Medulla oblongata (tissue), 1 donor: ENCODE results near the gene DPF1.

Experiments used
- DNase-seq: peaks from one replicate; pipeline ENCODE4 v3.0.0-alpha.2; 2015; ENCODE audit errors: extremely low spot score

Gene DPF1

DNA sequence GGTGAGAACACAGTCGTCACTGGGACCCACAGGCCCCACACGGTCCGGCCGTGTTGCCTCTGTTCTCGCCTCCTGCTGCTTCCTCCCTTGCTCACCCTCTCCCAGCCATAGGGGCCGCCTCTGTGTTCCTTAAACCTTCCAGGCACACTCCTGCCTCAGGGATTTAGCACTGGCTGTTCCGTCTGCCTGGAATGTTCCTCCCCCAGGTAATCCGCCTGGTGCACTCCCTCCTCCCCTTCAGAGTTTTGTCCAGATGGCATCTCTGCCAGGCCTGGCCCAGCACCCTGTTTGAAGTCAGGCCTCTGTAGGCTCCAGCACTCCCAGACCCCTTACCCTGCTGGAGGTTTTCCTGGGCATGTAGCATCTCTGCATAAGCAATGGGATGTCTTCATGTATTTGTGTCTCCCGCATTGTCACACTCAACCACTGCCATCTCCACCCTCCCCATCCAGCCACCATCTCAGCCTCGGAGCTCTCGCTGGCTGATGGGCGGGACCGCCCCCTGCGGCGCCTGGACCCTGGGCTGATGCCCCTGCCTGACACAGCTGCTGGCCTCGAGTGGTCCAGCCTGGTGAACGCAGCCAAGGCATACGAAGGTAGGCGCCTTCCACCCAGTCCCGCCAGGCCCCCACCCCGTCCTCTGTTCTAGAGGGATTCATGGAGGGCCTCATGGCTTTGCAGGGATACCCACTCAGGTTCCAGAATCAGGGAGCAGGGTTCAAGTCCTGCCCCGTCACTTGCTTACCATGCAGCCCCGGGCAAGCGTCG is 25.9 kb downstream of the DPF1 start:
- no peak for DNase-seq

DNA sequence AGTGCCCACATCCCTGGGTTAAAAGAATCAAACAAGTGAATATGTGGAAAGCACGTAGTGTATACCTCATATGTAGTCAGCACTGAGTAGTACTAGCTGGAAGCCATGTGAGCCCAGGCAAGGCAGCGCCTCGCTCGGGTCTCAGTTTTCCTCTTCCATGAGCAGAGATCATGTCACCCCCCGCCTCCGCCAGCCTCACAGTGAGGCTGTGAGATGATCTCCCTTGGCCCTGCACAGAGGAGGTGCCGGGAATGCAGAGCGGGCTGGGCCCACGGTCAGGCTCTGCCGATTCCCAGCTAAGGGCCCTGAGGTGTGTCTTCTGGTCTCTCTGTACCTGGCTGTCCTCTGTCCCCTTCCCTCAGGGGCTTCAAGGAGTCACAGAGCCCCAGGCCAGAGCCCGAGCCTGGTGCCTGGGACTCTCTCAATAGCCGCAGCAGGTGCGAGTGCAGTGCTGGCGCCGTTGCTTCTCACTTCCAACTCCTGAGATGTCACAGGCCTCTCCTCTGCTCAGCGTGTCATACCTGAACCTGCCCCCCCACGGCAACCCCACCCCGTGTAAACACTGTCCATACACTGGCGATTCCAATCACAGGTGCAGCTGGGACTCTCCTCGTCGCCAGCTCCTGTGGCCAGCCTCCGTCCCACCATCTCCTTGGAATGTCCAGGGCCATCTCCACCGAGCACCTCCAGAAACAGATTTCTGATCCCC is 26.9 kb downstream of the DPF1 start:
- DNase-seq = no peak

DNA sequence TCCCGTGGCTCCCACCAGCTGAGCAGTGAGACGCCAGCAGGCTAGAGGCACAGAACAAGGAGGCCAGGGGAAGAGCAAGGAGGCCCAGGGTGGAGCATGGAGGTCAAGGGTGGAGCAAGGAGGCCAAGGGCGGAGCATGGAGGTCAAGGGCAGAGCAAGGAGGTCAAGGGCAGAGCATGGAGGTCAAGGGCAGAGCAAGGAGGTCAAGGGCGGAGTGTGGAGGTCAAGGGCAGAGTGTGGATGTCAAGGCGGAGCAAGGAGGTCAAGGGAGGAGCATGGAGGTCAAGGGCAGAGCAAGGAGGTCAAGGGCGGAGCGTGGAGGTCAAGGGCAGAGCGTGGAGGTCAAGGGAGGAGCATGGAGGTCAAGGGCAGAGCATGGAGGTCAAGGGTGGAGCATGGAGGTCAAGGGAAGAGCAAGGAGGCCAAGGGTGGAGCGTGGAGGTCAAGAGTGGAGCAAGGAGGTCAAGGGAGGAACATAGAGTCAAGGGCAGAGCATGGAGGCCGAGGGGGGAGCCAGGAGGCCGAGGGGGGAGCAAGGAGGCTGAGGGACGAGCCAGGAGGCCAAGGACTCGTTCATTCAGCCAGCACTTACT is 27.7 kb downstream of the DPF1 start:
- no peak for DNase-seq

DNA sequence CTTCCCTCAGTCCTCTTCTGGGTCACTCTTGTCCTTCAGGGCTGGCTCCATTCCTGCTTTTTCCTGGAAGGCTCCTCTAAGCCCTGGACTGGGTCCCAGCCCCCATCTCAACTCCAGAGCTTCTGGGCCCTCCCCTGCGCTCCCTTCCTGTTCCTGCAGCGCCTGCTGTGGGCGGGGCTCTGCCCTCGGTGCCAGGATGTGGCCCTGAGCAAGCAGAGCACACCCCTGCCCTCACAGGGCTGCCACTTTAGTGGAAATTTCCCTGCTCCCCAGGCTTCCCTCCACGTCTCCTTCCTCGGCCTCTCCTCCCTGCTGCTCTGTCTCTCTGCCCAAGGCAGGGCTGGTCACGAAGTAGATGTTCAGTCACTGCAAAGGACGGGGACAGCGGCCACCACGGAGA is 28.8 kb downstream of the DPF1 start:
- DNase-seq = no peak

DNA sequence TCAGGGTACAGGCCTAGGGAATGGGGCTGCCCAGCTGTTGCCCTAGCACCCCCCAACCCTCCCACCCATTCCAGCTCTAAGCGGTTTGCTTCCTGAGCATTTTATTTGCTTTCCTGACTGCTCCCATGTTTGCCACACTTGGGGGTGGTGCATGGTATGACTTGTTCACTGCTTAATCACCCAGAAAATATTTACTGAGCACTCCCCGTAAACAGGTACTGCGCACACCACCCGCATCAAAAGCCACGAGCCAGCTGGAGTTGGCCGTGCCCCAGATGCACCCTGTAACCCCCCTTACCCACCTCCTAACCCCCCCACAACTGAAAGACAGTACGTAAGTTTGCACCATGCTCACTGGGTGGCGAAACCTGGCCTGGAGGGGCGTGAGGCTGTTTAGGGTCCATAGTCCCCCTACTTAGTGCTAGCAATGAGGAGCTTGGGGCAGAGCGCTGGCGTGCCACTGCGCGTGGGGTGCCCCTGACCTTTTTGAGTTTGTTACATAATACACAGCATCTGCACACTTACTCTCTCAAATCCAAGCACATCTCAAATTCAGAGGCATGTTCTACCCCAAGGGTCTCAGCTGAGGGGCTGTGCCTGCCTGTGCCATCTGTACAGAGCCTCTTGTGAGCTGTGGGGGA is 29.8 kb downstream of the DPF1 start:
- DNase-seq = no peak

DNA sequence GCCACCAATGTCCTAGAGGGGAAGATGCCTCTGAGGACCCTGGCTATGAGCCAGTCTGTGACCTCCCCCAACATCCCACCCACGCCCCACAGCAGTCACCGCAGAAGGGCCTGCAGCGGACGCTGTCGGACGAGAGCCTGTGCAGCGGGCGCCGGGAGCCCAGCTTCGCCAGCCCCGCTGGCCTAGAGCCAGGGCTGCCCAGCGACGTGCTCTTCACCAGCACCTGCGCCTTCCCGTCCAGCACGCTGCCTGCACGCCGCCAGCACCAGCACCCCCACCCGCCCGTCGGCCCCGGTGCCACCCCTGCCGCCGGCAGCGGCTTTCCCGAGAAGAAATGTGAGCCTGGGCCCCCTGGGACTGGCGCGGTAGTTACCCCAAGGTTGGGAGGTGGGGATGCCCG is 30.6 kb downstream of the DPF1 start:
- no peak for DNase-seq

DNA sequence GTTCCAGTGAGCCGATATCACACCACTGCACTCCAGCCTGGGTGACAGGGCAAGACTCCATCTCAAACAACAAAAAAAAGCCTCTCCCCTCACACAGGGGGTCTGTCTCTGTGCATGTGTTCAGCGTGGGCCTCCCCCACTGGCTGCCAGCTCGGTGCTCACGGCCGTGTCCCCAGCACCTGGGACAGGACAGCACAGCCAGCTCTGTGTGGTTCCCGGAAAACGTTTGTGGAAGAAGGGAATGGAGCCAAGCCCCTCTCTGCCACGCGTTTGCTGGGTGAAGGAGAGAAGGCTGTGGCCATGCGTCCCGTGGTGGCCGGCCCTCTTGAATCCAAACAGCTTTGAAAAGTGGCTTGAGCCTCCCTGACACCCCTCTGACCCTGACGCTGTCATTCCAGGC is 32.3 kb downstream of the DPF1 start:
- DNase-seq = no peak

DNA sequence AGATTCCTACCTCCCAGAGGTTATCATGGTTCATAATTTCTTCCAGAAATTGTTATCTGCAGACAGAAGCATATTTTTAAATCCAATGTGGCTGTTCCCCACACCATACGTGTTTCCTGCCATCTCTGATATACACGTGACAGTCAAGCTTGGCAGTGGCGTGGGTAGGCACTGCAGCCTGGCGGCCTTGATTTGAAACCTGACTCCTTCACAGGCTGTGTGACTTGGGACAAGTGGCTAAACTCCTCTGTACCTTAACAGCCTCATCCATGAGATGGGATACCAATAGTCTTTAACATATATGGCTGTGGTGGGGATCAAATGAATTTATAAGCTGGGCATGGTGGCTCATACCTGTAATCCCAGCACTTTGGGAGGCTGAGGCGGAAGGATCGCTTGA is 33.2 kb downstream of the DPF1 start:
- no peak for DNase-seq

DNA sequence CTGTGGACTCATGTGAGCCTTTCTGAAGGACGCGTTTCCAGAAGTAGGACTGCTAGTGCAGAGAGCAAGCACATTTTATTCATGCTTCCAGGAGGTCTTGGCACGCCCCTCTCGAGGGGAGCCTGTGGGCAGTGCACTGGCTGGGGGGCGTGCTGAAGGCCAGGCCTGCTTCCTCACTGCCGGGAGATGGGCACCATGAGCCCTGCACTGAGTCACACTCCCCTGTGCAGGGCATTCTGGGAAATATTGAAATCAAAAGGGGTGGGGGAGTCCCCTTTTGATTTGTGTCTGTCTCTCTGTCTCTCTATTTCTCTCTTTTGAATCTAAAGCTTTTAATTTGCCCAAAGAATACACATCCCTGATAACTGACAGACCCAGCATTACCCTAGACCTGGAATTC is 34.0 kb downstream of the DPF1 start:
- no peak for DNase-seq

DNA sequence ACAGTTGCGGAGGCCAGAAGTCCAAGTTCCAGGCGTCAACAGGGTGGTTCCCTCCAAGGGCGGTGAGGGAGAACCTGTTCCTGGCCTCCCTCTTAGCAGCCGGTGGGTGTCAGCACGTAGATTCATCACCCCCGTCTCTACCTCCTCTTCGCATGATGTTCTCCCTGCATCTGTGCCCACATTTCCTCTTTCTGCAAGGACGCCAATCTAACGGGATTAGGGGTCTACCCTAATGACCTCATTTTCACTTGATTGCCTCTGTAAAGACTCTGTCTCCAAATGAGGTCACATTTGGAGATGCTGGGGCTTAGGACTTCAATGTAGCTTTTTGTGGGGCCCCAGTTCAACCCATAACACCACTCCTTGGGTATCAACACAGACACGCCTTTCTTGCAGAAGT is 38.5 kb downstream of the DPF1 start:
- DNase-seq = no peak

DNA sequence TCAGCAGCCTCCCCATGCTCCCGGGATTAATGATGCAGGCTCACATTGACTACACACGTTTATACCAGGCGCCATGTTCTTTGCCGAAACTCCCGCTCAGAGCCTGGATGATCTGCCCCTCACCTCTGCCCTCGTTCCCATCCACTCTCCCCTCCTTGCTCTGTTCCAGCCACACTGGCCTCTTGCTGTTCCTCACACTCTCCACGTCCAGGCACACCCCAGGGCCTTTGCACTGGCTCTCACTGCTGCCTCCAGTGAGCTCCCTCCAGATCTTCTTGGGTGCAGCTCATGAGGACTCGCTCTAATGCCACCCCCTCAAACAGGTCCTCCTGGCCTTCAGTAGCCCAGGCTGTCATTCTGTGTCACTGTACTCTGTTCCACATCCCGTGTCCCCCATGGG is 39.2 kb downstream of the DPF1 start:
- no peak for DNase-seq

DNA sequence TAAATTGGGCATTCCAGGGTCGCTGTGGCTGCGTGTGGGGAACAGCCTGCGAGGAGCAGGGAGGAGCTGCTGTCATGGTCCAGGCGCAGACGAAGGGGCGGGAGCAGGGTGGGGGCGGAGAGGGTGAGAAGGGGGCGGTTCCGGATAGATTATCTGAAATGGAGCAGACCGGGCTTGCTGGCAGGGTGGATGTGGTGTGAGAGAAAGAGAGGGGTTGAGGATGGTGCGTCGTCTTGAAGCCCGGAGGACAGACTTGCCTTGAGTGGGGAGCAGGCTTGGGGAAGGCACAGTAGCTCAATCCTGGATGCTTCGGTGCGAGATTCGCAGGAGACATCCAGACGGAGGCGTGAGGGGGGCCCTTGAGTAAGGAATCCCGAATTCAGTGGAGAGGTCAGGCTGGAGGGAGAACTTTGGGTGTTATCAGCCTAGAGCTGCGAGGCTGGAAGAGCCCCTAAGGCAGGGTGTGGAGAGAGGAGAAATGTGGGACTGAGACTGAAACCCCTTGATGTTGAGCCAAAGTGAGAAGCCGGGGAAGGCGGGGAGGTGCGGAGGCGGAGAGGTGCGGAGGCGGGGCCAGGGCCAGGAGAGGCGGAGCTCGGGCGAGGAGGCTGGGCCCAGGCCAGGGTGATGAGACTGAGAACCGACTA is 40.6 kb downstream of the DPF1 start:
- no peak for DNase-seq

DNA sequence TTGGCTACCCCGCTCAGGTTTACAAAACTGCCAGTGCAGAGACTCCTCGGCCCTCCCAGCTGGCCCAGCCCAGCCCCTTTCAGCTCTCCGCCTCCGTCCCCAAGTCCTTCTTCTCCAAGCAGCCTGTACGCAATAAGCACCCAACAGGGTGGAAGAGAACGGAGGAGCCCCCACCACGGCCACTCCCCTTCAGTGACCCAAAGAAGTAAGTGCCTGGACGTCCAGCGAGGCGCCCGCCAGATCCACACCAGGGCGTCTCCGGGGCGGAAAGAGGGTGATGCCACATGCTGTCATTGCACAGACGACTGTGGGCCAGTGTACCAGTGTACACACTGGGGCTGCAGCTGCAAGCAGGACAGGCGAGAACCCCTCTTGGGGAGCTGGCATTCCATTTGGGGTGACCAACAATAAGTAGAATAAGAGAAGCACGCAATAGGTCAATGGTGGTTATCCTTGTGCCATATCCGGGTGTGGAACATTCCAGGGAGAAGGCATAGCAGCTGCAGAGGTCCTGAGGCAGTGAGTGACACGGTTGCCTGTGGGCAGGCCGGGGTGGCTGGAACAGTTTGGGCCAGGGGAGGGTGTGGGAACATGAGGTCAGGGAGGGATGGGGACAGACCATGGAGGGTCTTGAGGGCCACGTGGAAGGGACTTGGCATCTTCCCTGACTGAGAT is 41.3 kb downstream of the DPF1 start:
- no peak for DNase-seq

DNA sequence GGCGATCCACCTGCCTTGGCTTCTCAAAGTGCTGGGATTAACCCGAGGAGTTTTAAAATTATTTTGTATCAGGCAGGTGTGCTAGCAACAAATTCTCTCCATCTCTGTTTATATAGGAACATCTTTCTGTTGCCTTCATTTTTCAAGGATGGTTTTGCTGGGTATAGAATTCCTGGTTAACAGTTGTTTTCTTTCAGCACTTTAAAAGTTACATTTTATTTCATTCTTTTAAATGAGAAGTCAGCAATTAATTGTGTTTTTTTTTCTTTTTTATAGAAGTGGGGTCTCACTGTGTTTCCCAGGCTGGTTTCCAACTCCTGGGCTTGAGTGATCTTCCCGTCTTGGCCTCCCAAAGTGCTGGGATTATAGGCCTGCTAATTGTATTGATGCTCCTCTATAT is 44.0 kb downstream of the DPF1 start:
- no peak for DNase-seq

DNA sequence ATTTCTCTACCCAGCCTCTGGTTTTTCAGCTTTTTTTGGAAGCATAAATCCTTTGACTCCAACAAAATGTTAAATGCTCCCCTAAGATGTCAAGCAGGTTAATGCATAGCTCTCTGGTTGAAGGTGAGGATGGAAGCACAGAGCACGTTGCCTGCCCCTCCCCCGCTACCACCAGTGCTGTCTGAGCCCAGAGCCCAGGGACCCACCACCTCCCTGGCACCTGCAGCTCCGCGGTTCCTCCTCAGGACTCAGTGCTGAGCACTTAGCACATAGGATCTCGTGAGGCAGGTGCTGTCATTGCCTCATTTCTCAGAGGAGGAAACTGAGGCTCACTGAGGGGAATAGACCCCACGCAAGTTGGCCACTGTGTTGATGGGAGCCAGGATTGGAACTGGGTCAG is 48.6 kb downstream of the DPF1 start:
- DNase-seq = no peak

DNA sequence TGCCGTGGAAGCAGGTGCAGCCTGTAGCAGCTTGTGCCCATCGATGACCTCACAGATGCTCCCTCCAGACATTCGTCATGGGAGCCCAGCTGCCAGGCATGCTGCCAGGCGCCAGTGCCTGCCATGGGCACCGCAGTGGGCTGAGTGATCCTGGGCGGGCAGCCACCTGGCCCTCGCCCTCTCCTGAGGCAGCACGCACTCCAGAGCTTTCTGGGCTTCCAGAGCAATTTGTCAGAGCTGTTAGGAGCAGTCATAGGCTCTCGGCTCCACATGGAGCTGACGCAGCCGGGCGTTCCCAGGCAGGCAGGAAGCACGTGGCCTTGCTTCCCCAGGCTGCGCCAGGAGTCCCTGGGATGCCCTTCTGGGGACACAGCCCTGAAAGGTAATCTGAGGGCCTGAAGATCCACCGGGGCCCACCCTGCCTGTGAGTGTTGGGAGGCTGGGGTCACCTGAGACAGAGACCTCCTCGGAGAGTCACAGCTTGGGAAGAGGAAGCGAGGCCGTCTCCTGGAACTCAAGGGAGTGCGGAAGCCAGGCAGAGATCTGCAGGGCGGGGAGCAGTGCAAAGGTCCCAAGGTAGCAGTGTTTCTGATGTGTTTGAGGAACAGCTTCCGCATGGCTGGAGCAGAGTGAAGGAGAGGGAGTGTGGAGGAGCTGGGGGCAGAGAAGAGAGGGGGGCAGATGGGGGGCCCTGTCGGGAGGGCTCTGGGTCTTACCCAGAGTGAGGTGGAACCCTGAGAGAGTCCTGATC is 50.6 kb downstream of the DPF1 start:
- peak; percentile 88 for DNase-seq

DNA sequence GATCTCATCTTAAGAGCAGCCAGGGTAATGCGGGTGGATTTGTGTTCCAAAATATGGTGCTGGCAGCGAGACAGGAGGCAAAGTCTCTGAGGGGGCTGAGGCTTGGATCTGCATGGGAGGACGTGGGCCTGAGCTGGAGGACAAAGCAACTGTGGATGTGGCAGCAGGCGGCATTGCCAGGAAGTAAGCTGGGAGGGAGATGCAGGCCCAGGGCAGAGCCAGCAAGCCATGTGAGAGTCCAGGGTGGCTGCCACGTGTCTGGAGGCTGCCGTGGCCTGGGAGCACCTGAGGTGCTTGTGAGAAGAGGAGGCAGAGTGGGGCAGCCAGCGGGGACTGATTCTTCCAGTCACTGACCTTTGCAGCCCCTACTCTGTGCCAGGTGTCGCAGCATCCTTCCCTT is 52.0 kb downstream of the DPF1 start:
- DNase-seq = peak; percentile 51

DNA sequence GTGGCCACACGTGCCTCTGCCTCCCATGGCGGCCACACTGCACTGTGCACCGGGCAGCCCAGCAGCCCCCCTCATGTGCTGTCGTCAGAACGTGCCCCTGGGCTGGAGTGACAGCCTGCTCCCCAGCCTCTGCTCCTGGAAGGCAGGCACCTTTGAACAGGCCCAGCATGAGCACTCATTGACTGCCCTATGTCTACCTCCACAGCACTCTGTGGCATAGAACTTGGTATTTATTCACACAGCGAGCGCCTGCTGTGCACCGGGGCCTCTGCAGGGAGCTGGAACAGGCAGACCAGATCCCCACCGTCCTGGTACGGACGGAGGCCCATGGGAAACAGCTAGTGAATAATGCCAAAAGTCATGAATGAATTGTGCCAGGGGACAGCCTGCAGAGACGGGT is 53.7 kb downstream of the DPF1 start:
- DNase-seq = no peak

DNA sequence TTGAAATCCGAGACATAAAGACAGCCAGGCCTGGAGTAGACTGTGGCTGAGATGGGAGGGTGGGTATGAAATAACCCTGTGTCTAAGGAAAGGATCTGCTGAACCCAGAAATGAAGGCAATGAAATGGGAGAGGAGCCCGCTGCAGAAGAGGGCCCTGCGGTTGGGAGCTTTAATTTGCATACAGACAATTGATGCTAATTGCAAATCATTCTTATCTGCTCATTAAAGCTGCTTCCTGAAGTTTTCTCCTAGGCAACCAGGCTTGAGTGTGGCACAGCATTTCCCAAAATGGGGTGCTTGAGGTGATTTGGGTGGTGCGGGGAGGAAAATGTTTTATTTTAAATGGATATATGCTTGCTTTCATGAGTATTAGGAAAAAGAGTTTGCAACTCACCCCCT is 55.4 kb downstream of the DPF1 start:
- no peak for DNase-seq

DNA sequence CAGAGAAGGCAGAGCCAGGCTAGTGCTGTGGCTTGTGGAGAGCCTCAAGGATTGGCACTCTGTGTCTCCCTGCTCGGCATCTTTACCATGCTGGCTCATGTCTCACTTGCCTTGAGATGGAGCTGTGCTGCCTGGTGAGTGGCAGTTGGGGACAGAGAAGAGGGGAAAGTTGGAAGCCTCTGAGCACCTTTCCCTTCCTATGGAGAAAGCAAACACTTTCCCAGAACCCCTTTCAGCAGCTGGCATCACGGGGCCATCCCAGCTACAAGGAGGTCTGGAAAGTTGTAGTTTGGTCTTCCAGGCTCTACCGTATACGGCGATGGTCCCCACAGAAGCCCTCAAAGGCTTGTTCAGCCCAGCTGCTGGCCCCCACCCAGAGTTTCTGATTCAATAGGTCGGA is 58.7 kb downstream of the DPF1 start:
- DNase-seq = no peak

DNA sequence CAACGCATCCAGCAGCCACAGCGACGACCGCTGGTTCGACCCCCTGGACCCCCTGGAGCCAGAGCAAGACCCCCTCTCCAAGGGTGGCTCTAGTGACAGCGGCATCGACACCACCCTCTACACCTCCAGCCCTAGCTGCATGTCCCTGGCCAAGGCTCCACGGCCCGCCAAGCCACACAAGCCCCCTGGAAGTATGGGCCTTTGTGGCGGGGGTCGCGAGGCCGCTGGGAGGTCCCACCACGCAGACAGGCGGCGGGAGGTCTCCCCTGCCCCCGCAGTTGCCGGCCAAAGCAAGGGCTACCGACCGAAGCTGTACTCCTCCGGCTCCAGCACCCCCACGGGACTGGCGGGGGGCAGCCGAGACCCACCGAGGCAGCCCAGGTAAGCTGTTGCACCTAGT is 59.5 kb downstream of the DPF1 start:
- DNase-seq = no peak
